Smooth muscle cell (in vitro differentiated cells): ENCODE data around the gene C9orf50. TPM values are rescaled to one million over a fixed set of nuclear protein-coding genes. Genes with fewer than 3 reads are reported as not detected.

Experiments used
- DNase-seq: peaks from one replicate; lab custom pipeline; 2025; ENCODE audit not compliant: unreplicated experiment; lab: John Stamatoyannopoulos, UW
- H2AFZ ChIP-seq: fragments of 200-600 bp; sonication (generic); 2 replicates; pipeline ENCODE4 v1.6.0; 2016; ENCODE audit warnings: antibody characterized with exemption, low read depth, mild to moderate bottlenecking
- H3F3A ChIP-seq: fragments of 200-600 bp; sonication (generic); 2 replicates; pipeline ENCODE4 v1.6.0; 2017; ENCODE audit warnings: antibody characterized with exemption, low read depth
- H3K27ac ChIP-seq: fragments of 200-600 bp; sonication (generic); 2 replicates; pipeline ENCODE4 v1.5.1; 2016; ENCODE audit warnings: low read depth, mild to moderate bottlenecking
- H3K27me3 ChIP-seq: fragments of 200-600 bp; sonication (generic); 2 replicates; pipeline ENCODE4 v1.6.1; 2016; ENCODE audit warnings: low read depth, mild to moderate bottlenecking
- H3K36me3 ChIP-seq: fragments of 200-600 bp; sonication (generic); 2 replicates; pipeline ENCODE4 v1.5.1; 2016; ENCODE audit warnings: low read depth
- H3K4me1 ChIP-seq: fragments of 200-600 bp; sonication (generic); 2 replicates; pipeline ENCODE4 v1.5.1; 2016; ENCODE audit warnings: low read depth
- H3K4me2 ChIP-seq: fragments of 200-600 bp; sonication (generic); 2 replicates; pipeline ENCODE4 v1.6.0; 2016; ENCODE audit warnings: mild to moderate bottlenecking
- H3K4me3 ChIP-seq: fragments of 200-600 bp; sonication (generic); 2 replicates; pipeline ENCODE4 v1.5.1; 2016; ENCODE audit warnings: mild to moderate bottlenecking
- H3K79me2 ChIP-seq: fragments of 200-600 bp; sonication (generic); 2 replicates; pipeline ENCODE4 v1.6.0; 2016; ENCODE audit warnings: low read depth, mild to moderate bottlenecking
- H3K9ac ChIP-seq: fragments of 200-600 bp; sonication (generic); 2 replicates; pipeline ENCODE4 v1.6.0; 2016; ENCODE audit warnings: low read depth
- H3K9me3 ChIP-seq: fragments of 200-600 bp; sonication (generic); replicated peaks from 2 replicates; pipeline ENCODE4 v1.5.1; 2016; ENCODE audit warnings: low read depth
- H4K20me1 ChIP-seq: fragments of 200-600 bp; sonication (generic); 2 replicates; pipeline ENCODE4 v1.6.0; 2016; ENCODE audit warnings: low read depth
- WGBS: methylation state at CpG from one replicate; pipeline ENCODE4 v1.1.7; 2016; ENCODE audit warnings: low lambda C conversion rate; 5-methylcytosine and 5-hydroxymethylcytosine counted together
- polyA plus RNA-seq: library from polyadenylated mRNA; unstranded; fragments of >200 nt; fragmentation: Nextera tagmentation; extraction: Ambion mirVana; gene quantifications from 2 replicates; pipeline ENCODE4 v1.2.1, GENCODE V29; 2016
- total RNA-seq: library from RNA; depleted of rRNA; stranded (reverse); fragments of >200 nt; gene quantifications from 2 replicates; pipeline ENCODE4 v1.2.3, GENCODE V29; 2014
- TF ChIP-seq, protein P1 (sequence below): fragments of 200-600 bp; sonication (generic); IDR thresholded peaks from 2 replicates; pipeline ENCODE4 v1.5.1; 2017; ENCODE audit warnings: borderline replicate concordance, mild to moderate bottlenecking, antibody characterized with exemption; ENCODE audit not compliant: insufficient read depth, poor library complexity, severe bottlenecking

Gene C9orf50
- total and polyA plus RNA-seq, 2 experiments from 2014 or later, result 0.59 TPM; not detected in 1

DNA sequence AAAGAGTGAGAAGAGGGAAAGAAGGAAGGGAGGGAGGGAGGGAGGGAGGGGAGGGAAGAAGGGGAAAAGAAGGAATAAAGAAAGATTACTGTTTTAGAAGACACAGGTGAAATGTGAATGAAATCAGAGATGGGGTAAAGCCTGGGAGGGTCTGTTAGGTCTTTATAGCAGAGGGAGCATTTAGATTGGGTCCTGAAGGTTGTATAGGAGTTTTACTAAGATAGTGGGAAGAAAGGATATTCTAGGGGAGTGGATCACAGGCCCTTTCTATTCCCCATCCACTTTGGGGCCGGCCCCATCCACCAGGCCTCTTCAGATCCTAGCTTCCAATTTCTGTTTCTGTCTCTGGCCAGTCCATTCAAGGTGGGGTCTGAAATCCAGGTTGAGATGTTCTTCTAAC, 35.5 kb downstream of the C9orf50 start:
- WGBS, result 100% methylated on average over 1 of the region's 1 CpG
- H3K79me2 ChIP-seq, result no peaks in the 10 kb centered on the region
- no peak for DNase-seq

DNA sequence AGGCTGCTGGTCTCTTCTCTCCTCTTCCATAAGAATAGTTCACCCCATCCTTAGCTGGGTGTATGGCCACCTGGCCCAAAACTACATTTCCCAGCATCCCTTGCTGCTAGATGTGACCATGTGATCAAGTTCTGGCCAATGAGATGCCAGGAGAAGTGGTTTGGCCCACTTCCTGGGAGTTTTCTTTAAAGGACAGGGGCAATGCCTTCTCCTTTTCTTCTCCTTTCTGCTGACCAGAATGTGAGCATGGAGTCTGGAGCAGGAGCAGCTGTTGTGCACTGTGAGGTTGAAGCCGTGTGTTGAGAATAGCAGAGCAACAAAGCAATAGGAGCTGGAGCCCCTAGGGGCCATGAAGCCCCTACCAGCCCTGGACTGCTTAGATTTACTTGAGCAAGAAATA, 36.8 kb downstream of the C9orf50 start:
- TF ChIP-seq, protein P1, sequence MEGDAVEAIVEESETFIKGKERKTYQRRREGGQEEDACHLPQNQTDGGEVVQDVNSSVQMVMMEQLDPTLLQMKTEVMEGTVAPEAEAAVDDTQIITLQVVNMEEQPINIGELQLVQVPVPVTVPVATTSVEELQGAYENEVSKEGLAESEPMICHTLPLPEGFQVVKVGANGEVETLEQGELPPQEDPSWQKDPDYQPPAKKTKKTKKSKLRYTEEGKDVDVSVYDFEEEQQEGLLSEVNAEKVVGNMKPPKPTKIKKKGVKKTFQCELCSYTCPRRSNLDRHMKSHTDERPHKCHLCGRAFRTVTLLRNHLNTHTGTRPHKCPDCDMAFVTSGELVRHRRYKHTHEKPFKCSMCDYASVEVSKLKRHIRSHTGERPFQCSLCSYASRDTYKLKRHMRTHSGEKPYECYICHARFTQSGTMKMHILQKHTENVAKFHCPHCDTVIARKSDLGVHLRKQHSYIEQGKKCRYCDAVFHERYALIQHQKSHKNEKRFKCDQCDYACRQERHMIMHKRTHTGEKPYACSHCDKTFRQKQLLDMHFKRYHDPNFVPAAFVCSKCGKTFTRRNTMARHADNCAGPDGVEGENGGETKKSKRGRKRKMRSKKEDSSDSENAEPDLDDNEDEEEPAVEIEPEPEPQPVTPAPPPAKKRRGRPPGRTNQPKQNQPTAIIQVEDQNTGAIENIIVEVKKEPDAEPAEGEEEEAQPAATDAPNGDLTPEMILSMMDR, result no peak
- no peak overlapping the region for H3K9ac ChIP-seq
- no peak overlapping the region for H3K4me2 ChIP-seq
- no peak for DNase-seq
- no peak overlapping the region for H3K4me3 ChIP-seq
- peak overlapping the region; percentile 57 for H3K27ac ChIP-seq
- H3F3A ChIP-seq, result peaks cover 12% of the 10 kb centered on the region
- peak overlapping the region; percentile 30 for H2AFZ ChIP-seq
- no peaks in the 10 kb centered on the region for H4K20me1 ChIP-seq
- no peaks in the 10 kb centered on the region for H3K9me3 ChIP-seq
- H3K79me2 ChIP-seq, result no peaks in the 10 kb centered on the region
- H3K4me1 ChIP-seq, result peaks cover 8% of the 10 kb centered on the region
- 55% methylated on average over 1 of the region's 1 CpG for WGBS
- no peaks in the 10 kb centered on the region for H3K36me3 ChIP-seq
- no peaks in the 10 kb centered on the region for H3K27me3 ChIP-seq

More for the DNA sequence above, 35.5 kb downstream of the C9orf50 start:
- H3K27me3 ChIP-seq, result no peaks in the 10 kb centered on the region
- H3K36me3 ChIP-seq, result no peaks in the 10 kb centered on the region
- no peak overlapping the region for H3K4me2 ChIP-seq
- no peaks in the 10 kb centered on the region for H4K20me1 ChIP-seq
- no peak overlapping the region for H3K4me3 ChIP-seq
- H2AFZ ChIP-seq, result no peak overlapping the region
- no peak overlapping the region for H3K27ac ChIP-seq
- no peak overlapping the region for H3K9ac ChIP-seq
- TF ChIP-seq, protein P1, result no peak
- H3F3A ChIP-seq, result peaks cover 12% of the 10 kb centered on the region
- peaks cover 10% of the 10 kb centered on the region for H3K4me1 ChIP-seq
- H3K9me3 ChIP-seq, result no peaks in the 10 kb centered on the region

DNA sequence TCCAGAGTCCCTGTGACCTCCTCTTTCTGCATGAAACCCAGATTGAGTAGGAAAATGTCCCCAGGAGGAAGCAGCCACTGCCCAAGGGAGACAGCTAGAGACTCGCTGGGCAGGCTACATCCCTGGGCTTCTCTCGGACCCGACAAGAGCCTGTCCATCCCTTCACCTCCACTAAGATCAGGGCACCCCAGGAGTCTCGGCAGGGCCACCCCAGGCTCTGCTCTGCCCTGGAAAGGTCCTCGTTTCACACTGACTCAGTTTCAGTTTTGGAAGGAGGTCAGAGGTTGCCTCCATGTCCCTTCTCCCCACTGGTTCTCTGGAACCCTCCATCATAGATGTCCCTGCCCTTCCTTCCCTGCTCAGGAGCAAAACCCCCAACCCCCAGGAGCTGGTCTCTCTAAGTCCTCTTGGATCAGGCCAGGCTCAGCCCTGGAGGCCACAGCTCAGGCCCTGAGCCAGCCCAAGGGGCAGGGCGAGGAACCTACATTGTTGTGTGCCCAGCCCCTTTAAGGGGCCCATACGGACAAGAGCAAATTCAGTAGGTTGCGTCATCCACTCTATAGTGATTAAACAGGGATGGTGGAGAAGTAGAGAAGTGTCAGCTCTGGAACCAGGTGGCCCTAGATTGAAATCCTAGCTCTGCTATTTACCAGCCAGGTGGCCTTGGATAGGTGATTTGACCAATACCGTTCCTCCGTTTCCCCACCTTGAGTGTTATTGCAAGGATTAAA, 37.4 kb downstream of the C9orf50 start:
- Histone ChIP-seq H3K4me2 (no peak overlapping the region), H3K9me3 (no peaks in the 10 kb centered on the region), H3K9ac (no peak overlapping the region), H3K4me1 (peaks cover 12% of the 10 kb centered on the region), H3K4me3 (no peak overlapping the region), H4K20me1 (no peaks in the 10 kb centered on the region), H2AFZ (no peak overlapping the region), H3K79me2 (no peaks in the 10 kb centered on the region), H3K27me3 (no peaks in the 10 kb centered on the region), H3F3A (peaks cover 12% of the 10 kb centered on the region), H3K27ac (no peak overlapping the region), H3K36me3 (no peaks in the 10 kb centered on the region)
- 80% methylated on average over 10 of the region's 10 CpGs for WGBS
- no peak for DNase-seq
- TF ChIP-seq, protein P1, result no peak

DNA sequence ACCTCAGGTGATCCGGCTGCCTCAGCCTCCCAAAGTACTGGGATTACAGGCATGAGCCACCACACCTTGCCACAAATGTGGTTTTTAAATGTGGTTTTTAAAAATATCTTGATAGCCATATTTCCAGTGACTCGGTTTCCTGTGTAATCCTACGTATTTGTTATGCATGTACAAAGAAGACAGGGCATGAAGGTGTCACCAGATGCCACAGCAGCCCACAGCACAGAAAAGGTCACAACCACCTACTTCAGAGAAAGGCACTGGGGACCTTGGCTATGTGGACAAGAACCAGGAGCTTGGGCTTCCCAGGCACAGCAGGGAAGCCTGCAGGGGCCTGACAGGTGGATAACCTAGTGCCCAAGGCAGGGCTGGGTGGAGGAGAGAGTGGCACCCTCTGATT, 38.0 kb downstream of the C9orf50 start:
- Histone ChIP-seq H3K27ac (no peak overlapping the region), H3K27me3 (no peaks in the 10 kb centered on the region), H3K9ac (no peak overlapping the region), H4K20me1 (no peaks in the 10 kb centered on the region), H2AFZ (no peak overlapping the region), H3K4me3 (no peak overlapping the region), H3K36me3 (no peaks in the 10 kb centered on the region), H3K4me1 (peaks cover 12% of the 10 kb centered on the region), H3K9me3 (no peaks in the 10 kb centered on the region), H3K79me2 (no peaks in the 10 kb centered on the region), H3K4me2 (no peak overlapping the region), H3F3A (peaks cover 12% of the 10 kb centered on the region)
- no peak for DNase-seq
- TF ChIP-seq, protein P1, result no peak
- 93% methylated on average over 3 of the region's 3 CpGs for WGBS
